GM18526 (cell line): Measurements from ENCODE around the gene ZNF431.

Source experiments
- POLR2A ChIP-seq: IDR thresholded peaks from 3 replicates; pipeline ENCODE4 v1.6.1; 2011; ENCODE audit not compliant: insufficient read length; ENCODE audit errors: extremely low read depth

Gene ZNF431

DNA sequence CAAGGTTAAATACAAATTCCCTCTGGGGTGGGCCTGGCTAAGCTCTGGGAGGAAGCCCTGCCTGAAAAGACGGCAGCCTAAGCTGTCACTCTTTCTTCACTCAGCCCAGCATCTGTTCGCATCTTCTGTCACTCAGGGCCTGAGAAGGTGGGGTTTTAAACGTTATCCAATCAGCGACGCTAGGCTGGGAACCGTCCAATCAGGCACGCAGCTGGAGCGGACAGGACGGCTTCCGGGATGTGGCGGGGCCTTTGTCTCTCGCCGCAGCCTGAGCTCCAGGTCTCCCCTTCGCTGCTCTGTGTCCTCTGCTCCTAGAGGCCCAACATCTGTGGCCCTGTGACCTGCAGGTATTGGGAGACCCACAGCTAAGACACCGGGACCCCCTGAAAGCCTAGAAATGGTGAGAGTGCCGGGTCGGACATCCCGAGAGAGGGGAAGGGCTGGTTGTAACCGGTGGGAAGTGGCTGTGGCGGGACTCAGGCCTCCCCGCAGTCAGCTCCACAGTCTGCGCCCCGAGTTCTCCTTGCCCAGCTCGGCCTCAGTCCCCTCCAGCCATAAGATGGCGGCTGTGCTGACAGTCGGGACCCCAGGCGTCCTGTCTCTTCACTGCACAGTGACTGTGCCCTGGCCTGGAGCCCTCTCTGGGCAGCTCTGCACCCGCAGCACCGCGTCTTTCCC is at the start of gene ZNF431:
Gene ZNF431 (plus strand): TSS at position 254 of the 678 bp plus-strand sequence. CDS start 144 bp downstream, at position 398.
- peak; percentile 81 for TF ChIP-seq POLR2A

DNA sequence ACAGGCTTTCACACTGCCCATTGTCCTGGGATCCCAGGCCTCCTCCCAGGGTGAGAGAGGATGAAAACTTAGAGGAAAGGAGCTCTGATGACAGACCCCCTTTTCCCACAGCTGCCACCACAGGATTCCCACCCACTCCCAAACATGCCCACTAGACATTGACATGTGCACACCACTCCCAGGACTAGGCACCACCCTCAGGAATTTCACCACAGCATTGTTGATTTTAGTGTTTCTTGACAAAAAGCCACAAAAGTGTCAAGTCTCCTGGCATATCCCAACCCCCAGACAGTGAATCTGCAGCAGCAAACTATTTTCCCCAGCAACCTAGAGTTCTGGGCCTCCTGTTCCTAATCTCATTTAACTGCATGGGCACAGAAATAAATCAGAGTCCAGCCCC is 49.7 kb upstream of the ZNF431 start:
- no peak for TF ChIP-seq POLR2A

DNA sequence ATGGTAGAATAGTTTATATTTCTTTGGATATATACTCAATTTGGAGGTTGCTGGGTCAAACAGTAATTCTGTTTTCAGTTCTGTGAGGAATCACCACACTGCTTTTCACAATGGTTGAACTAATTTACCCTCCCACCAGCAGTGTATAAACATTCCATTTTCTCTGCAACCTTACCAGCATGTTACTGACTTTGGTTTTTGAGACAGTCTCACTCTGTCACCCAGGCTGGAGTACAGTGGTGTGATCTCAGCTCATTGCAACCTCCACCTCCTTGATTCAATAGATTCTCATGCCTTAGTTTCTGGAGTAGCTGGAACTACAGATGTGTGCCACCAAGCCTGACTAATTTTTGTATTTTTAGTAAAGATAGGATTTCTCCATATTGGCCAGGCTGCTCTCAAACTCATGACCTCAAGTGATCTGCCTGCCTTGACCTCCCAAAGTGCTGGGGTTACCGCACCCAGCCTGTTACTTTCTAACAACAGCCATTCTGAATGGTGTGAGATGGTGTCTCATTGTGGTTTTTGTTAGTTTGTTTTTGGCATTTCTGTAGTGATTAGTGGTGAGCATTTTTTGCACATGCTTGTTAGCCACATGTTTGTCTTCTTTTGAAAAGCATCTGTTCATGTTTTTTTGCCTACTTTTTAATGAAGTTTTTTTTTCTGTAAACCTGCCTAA is 47.4 kb upstream of the ZNF431 start:
- TF ChIP-seq POLR2A = no peak

DNA sequence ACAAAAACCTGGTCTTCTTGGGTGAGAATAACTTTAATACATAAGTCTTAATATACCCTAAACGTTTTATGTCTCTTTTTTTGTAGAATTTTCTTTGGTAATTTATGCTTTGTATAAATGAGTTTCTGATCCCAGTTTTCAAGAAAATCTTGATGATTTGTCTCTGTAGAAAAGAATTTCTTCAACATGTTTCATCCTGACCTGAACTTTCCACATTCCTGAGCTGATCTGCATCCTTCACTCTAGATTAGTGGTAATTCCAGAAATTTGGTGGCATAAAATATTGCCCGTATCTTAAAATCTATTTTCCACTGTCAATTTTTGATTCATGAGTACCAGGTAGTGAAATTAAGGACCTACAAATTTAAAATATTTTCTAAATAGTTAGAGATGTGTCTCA is 43.5 kb upstream of the ZNF431 start:
- no peak for TF ChIP-seq POLR2A

DNA sequence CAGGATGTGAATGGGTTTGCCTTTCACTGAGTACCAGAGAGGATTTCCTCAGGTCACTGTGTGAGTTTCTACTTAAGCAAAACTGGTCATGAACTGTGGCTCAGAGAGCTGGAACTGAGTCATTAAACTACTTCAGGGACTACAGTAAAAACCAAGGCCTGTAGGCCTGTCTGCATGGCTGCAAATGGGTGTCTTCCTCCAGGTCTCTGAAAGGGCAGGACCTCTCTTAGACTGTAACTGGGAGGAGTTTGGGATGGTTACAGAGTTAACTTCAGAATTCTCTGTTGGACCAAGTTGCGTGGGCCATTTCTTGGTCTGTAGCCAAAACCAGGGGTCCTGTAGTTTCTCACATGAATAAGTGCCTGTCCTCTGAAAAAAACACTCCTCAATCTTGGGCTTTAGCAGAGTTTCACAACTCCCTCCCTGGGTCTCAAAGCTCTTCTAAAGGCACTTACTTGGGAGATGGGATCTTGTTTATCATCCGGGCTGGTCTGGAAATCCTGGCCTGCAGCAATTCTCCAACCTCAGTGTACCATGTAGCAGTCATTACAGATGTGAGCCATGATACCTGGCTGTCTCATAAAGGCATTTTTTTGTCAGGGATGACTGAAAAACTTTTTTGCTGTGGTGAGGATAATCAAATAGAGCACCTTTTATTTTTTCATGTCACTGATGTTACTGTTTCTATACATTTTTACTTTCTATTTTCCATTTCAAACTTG is 40.2 kb upstream of the ZNF431 start:
- no peak for TF ChIP-seq POLR2A

DNA sequence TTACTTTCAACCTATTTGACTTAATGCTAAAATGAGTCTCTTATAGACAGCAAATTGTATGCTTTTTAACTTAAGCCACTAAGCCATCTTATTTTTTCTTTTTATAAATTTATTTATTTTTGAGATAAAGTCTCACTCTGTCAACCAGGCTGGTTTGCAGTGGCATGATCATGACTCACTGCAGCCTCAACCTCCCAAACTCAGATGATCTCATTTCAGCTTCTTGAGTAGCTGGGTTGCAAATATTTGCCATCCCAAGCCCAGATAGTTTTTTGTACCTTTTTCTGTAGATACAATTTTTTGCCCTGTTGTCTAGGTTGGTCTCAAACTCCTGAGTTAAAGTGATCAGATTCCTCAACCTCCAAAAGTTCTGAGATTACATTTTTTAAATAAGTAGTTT is 32.7 kb upstream of the ZNF431 start:
- TF ChIP-seq POLR2A = no peak

DNA sequence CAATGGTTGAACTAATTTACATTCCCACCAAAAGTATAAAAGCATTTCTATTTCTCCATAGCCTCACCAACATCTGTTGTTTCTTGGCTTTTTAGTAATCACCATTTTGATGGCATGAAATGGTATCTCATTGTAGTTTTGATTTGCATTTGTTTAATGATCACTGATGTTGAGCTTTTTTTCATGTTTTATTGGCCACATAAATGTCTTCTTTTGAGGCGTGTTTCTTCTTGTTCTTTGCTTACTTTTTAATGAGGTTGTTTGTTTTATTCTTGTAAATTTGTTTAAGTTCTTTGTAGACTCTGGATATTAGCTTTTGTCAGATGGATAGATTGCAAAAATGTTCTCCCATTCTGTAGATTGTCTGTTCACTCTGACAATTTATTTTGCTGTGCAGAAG is 31.7 kb upstream of the ZNF431 start:
- no peak for TF ChIP-seq POLR2A

DNA sequence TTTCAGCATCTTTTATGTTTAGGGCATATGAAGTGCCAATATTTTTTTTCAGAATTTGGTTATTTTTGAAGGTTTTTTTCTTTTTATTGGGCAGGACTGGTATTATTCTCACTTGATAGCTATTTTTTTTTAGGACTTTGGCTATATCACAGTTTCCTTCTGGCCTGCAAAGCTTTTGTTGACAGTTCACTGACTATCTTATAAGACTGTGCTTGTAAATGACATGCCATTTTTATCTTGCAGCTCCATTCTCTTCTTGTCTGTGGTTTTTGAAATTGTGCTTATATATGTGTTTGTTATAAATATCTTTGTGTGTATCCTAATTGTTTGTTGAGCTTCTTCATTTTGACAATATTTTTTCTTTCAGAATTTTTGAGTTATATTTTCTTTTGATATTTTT is 26.4 kb upstream of the ZNF431 start:
- no peak for TF ChIP-seq POLR2A

DNA sequence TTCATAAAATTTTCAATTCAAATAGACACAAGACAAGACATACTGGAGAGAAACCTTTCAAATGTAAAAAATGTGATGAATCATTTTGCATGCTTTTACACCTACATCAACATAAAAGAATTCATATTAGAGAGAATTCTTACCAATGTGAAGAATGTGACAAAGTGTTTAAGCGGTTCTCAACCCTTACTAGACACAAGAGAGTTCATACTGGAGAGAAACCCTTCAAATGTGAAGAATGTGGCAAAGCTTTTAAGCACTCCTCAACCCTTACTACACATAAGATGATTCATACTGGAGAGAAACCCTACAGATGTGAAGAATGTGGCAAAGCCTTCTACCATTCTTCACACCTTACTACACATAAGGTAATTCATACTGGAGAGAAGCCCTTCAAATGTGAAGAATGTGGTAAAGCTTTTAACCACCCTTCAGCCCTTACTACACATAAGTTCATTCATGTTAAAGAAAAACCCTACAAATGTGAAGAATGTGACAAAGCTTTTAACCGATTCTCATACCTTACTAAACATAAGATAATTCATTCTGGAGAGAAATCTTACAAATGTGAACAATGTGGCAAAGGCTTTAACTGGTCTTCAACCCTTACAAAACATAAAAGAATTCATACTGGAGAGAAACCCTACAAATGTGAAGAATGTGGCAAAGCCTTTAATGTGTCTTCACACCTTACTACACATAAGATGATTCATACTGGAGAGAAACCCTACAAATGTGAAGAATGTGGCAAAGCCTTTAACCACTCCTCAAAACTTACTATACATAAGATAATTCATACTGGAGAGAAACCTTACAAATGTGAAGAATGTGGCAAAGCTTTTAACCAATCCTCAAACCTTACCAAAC is 24.6 kb upstream of the ZNF431 start:
- no peak for TF ChIP-seq POLR2A

DNA sequence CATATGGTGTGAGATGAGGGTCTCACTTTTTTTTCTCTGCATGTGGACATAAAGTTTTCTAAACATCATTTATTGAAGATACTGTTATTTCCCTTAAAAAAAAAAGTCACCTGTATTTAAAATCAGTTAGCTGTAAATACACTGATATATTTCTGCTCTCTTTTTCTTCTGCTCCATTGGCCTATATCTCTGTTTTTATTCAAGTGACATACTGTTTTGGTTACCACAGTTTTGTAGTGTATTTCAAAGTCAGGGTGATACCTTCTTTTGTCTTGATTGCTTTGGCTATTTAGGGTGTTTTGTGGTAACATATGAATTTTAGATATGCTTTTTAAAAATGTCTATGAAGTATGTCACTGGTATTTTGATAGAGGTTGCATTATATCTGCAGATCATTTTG is 15.8 kb upstream of the ZNF431 start:
- TF ChIP-seq POLR2A = no peak

DNA sequence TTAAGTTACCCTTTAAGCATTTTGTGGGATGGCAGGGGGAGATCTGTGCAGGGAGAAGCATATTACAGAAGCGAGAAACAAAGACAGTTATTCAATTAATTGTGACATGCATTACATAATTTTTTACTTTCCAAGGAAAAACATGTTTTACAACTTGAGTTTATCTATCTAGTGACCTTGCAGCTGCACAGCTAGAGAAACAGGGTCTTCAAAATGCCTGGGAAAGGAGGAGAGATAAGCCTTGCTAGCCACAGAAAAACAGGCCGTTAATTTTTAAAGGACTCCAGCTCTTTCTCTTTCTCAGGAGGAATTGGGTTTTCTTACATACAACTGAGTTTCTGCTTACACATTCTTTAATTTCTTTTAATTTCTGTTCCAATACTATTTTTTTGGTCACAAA is 14.8 kb upstream of the ZNF431 start:
- no peak for TF ChIP-seq POLR2A

DNA sequence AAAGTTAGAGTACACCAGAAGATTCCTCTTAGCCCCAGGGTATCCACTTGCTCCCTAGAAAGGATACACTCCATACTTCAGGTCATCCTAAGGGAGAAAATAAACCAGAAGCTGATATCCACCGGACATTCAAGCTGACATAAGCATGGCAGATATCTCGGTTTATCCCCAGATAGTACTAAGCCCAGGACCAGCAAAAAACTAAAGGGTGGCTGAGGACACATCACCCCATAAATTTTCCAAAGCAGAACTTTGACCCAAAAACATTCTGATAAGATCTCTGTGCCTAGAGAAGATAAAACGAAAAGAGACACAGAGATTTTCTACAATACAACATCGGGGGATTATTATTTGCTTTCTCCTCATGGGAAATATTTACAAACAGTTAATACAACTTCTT is 13.9 kb upstream of the ZNF431 start:
- TF ChIP-seq POLR2A = no peak

DNA sequence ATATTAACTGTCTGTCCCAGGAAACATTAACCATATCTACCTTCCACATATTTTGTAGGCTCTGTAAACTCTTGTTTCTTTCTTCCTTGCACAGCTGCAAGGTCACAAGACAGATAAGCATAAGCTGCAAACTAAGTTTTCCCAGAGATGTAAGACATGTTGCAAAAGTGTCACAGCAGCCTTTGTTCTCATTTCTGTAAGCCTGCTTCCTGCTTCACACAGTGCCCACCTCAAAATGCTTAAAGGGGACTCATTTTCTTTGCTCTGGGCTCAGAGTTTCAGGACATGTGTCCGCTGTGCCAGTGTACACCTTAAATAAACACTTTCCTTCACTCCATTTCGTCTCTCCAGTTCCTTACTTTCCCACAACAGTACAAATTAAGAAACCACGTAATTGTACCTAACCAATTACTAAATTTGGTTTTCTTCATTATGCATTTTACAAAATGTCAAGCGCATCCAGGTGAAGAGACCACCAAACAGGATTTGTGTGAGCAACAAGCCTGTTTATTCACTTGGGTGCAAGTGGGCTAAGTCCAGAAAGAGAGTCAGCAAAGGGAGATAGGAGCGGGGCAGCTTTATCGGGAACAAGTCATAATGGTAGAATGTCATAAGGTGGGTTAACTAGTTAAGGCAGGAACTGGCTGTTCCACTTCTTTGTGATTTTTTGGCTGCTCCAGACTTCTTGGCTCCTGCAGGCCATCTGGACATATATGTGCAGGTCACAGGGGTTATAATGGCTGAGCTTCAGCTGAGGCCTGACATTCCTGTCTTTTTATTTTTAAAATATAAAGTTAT is 12.7 kb upstream of the ZNF431 start:
- no peak for TF ChIP-seq POLR2A

DNA sequence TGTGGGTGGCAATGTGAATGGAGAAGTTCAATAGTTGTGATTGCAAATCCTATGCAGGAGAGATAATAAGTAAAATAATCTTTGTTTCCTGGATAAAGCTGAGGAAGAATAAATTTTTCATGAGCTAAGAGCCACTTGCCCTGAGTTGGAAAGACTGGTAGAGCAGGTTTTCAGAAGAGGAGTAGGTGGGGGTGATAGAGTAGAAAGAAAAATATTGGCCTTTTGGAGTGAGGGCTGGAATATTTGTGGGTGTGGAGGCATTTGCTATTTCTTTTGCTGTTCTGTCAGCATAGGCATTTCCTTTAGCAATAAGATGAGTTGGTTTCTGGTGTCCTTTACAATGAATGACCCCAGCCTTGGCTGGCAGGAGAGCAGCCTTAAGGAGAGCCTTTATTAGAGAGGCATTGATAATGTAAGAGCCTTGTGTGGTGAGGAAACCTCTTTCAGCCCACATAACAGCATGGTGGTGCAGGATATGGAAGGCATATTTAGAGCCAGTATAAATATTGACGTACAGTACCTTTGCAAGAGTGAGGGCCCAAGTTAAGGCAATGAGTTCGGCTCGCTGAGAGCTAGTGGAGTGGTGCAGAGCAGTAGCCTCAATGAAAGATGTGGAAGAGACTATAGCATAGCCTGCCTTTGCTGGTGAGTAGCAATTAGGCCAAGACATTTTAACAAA is 11.6 kb upstream of the ZNF431 start:
- TF ChIP-seq POLR2A = no peak

DNA sequence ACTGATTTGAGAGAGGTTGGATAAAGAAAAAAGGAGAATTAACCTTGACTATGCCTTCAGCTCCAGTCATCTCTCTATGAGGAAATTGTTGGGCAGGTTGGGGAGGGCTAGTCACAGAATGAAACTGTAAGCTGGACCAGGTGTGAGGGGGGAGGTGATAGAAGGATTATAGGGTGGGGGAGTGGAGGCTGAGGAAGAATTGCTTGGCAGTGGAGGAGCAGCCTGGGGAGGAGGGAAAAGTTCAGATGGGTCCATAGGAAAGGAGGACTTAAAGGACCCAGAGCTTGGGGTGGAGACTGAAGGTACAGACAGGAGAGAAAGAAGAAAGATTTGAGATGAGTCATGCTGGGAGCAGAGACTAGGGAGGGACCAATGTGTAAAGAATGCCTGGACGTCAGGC is 8.2 kb upstream of the ZNF431 start:
- TF ChIP-seq POLR2A = no peak
